Upper lobe of left lung (tissue), 4 donors: ENCODE results near the gene EHMT1.

ENCODE experiments used
- CTCF ChIP-seq, 6 experiments: fragments of 450-650 bp in 4 of 6; fragments of 200-600 bp in 2 of 6; sonication (generic) in 2 of 6; IDR thresholded peaks; one replicate each; pipeline ENCODE4 v1.5.1; 2016 to 2019; ENCODE audit warnings: antibody characterized with exemption in 6 of 6
- EP300 ChIP-seq, 4 donors: sonication (generic); formaldehyde crosslinking; IDR thresholded peaks; one replicate each; pipeline ENCODE4 v1.5.1; 2017; ENCODE audit warnings: antibody characterized with exemption in 4 of 4, control low read depth in 2 of 4
- POLR2AphosphoS5 ChIP-seq, 2 donors: sonication (generic); formaldehyde crosslinking; IDR thresholded peaks; one replicate each; pipeline ENCODE4 v1.5.1; 2017; ENCODE audit warnings: antibody characterized with exemption in 2 of 2

GRCh38 chr9:137691646-137692351 lies 73.0 kb downstream of the EHMT1 start:
- no peak for TF ChIP-seq CTCF (IDR thresholded peaks at IDR 0.05)
- TF ChIP-seq EP300 (IDR thresholded peaks at IDR 0.05): no peak
- TF ChIP-seq POLR2AphosphoS5 (IDR thresholded peaks at IDR 0.05): no peak
